HG03196 (cell line): ENCODE results near the gene ACKR4.
"Not testable (repeated sequence)": the region's sequence is repeated elsewhere in the genome, so short reads cannot be mapped to it uniquely, and the experiment has no call there.

ENCODE experiments used
- ATAC-seq: cut with Tn5 transposase; IDR thresholded peaks from one replicate; pipeline ENCODE4 v1.9.1; 2021; ENCODE audit not compliant: unreplicated experiment

ACKR4 gene

GRCh38 chr3:132638706-132639105 is 41.6 kb downstream of the ACKR4 start:
- no peak for ATAC-seq

- not testable (repeated sequence) for ATAC-seq
Measured at GRCh38 chr3:132641427-132641826, 44.4 kb downstream of the ACKR4 start.

GRCh38 chr3:132641837-132642538 is 44.9 kb downstream of the ACKR4 start:
- ATAC-seq = no peak

- ATAC-seq = no peak
Measured at GRCh38 chr3:132642539-132642847, 45.4 kb downstream of the ACKR4 start.

GRCh38 chr3:132643366-132643765 is 46.3 kb downstream of the ACKR4 start:
- ATAC-seq = no peak

- ATAC-seq = no peak
Measured at GRCh38 chr3:132645058-132645457, 48.0 kb downstream of the ACKR4 start.

GRCh38 chr3:132650153-132650552 is 53.1 kb downstream of the ACKR4 start:
- ATAC-seq = no peak
